ENCODE results near the gene NSFL1C.
A peak's percentile ranks its signal among the peaks of the same experiment; 100 is the strongest.

Gene NSFL1C

GRCh38 chr20:1484438-1485116, 17.9 kb upstream of the NSFL1C start:
- DNase-seq = no peak

DNA sequence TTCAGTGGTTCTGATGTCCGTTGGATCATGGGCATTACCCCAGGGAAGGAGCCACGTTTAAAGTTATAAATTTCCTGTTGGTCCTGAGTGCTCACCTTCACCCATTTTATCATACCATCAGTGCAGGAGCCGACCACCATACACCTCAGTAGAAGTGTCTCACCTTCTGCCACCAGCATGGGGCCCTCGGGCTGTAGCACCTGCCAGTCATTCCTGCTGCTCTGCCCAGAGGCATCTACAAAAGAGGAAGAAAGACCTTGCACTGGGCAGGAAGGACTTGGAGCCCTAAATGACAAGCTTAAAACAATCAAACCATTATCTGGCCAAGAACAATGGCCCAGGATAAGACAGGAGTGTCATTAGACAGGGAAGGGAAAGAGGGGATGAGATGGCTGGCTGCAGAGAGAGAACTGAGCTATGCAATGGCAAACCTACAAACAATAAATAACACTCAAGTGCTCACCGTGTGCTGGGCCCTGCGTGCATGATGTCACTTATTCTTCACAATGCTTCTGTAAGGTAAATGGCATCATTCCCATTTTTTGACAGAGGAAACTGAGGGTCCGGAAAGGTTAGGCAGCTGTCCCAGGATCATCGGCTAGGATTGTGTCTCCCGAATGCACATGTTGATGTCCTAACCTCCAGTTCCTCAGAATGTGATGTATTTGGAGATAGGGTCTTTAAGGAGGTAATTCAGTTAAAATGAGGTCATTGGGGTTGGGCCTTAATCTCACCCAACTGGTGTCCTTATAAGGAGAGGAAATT, 13.4 kb upstream of the NSFL1C start:
- DNase-seq = no peak

- DNase-seq = peak in 1 of 2 donors; percentile 42
These were observed 11.9 kb upstream of the NSFL1C start for GRCh38 chr20:1478566-1478965.

- DNase-seq = no peak
These were observed 11.3 kb upstream of the NSFL1C start for GRCh38 chr20:1477896-1478490.

- DNase-seq = no peak
These were observed 8.4 kb upstream of the NSFL1C start for GRCh38 chr20:1474817-1475603.

DNA sequence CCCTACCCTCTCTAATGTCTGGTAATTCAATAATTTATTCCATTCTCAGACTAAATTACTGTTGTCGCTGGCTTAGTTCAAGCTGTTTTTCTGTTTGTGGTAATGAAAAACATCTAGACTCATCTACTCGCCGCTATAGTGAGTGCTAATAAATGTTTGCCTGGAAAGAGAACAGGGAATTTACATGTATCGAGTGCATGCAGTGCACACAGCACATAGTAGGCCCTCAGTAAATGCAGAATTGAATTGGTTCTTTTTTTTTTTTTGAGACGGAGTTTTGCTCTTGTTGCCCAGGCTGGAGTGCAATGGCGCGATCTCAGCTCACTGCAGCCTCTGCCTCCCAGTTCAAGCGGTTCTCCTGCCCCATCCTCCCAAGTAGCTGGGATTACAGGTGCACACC, 7.7 kb upstream of the NSFL1C start:
- no peak for DNase-seq

DNA sequence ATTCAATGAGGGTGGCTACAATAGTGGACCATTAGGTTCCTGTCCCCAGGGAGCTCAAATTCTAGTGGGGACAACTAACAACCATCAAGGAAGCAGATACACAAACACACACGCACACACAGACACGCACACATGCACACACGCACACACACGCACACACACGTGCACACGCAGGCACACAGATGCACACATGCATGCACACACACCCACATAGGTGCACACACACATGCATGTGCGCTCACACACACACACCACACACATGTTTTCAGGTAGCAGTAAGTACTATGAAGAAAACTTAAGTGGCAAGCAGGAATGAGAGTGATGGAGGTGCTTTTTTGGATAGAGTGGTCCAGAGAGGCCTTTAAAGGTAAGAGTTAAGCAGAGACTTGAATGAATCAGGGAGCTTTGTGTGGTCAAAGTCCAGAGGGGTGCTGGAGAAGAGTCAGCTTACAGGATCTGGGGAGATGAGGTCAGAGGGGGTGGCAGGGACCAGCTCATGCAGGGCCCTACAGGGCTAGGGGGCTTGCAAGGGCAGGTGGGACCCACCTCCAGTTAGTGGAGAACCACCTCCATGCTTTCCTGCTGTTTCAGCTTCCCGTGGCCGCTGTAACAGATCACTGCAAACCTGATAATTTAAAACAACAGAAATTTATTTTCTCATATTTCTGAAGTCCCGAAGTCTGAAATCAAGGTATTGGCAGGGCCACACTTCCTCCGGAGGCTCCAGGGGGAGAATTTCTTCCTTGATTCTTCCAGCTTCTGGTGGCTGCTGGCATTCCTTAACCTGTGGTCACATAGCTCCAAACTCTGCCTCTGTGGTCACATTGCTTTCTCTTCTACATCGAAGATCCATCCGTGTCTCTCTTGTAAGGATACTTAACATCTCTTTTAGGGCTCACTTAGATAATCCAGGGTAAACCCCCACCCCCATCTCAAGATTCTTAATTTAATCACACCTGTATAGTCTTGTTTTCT, 6.9 kb upstream of the NSFL1C start:
- DNase-seq = no peak

DNA sequence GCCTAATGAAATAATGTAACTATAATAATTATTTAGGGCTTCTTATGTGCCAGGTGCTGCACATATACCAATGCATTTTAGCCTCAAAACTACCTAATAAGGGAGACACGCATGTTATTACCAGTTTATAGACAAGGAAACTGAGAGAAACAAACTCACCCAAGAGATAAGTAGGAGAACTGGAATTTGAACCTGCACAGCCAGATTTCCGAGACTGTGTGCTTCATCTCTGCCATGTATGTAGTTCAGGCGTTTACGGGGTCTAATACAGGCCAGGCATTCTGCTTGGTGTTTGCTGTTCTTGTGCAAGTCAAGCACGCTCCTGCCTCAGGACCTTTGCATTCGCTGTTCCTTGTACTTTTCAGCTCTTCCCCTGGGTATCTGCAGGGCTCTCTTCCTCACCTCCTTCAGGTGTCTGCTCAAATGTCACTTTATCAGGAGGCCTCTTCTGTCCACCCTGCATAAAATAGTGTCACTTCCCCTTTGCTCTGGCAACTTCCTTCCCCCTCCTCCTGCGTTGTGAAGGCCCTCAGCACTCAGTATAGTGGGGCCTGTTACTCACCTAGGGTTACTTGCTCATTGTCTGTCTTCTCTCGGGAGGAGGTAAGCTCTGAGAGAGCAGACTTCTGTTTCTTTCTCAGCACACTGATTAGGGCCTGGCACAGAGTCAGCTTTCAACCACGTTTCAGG, 6.1 kb upstream of the NSFL1C start:
- DNase-seq = peak in 1 of 2 donors; percentile 33

- no peak for DNase-seq
These were observed 4.6 kb upstream of the NSFL1C start for GRCh38 chr20:1471242-1471641.

GRCh38 chr20:1469925-1470571, 3.4 kb upstream of the NSFL1C start:
- DNase-seq = peak; percentile 68 to 98

- DNase-seq = no peak
These were observed 2.8 kb upstream of the NSFL1C start for GRCh38 chr20:1469306-1469905.

DNA sequence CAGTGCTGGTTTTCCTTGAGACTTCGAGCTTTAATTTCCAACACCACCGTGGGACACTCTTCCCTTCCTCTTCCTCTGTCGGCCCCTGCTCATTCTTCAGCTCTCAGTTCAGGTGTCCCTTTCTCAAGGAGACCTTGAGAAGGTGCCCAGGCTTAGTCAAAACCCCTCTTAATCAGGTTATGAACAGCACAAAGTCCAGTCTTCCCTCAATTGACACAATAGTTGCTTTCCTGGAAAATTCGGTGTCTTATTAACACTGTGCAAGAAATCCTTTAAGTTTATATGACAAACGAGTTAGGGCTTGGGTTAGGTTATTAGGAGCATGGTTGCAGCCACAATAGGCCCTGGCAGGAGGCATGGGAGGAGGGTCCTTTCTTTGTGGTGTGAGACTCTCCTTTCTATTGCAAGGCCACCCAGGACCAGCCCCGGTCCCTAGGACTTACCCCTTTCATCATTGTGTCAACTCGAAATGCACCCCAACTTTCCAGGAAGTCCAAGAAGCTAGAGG, 1.5 kb upstream of the NSFL1C start:
- no peak for DNase-seq

DNA sequence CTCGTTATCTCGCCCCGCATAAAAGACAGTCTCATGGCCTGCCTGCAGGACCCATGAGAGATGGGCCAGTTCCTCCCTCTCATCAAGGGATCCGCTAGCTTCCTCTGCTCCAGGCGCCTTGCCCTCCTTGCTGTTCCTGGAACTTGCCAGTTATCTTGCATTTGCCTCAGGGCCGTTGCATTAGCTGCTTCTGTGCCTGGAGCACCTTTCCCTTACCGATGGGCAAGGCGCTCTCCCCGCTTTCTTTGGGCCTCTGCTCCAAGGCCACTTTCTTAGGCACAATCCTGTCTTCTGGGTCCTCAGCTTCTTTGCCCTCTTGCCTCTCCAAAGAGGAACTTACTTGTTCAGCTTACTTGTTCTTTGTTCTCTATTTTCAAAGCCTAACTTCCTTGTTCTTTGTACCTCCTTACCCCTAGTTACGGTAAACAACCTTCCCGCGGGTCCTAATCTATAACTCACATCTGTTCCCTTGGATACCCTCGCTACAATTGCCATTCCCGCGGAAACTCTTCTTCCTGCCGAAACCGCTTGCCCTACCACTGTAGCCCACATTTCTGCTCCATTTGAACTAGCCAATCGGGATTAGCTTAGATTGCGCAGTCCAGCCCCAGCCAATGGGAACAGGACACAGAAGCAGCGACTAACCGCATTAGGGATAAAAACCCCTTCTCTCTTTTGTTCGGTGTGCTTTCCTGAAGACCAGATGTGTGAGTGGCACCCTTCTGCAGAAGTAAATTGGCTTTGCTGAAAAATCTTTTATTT, 887 bp upstream of the NSFL1C start:
- DNase-seq = peak; percentile 47 to 71

- no peak for DNase-seq
These were observed 369 bp upstream of the NSFL1C start for GRCh38 chr20:1467082-1467354.

DNA sequence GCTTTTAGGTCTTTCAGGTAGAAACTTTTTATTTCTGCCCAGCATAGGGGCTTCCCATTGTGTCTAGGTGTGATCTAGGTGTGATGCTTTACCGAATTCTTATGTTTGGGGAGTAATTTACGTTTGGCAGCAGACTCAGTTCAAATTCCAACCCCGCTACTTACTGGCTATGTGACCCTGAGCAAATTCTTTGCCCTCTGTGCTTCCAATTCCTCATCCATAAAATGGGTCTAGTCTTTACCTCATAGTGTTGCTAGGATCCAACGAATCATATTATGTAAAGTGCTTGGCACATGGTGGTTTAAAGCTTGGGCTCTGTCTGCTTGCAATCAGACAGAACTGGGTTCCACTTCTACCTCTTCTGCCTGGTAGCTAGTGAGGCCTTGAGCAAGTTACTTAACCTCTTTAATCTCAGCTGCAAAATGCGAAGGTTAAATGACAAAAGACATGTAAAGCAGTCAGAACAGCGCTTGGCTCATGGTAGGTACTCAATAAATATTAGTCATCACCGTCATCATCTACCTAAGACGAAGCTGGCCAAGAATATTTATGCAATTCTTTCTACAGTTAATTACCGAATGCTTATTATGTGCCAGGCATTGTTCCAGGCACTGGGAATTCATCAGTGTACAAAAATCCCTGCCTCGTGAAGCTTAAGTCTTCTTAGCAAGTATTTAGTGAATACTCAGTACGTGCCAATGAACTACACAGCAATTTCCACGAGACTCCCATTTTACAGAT, 1.0 kb downstream of the NSFL1C start:
- no peak for DNase-seq

DNA sequence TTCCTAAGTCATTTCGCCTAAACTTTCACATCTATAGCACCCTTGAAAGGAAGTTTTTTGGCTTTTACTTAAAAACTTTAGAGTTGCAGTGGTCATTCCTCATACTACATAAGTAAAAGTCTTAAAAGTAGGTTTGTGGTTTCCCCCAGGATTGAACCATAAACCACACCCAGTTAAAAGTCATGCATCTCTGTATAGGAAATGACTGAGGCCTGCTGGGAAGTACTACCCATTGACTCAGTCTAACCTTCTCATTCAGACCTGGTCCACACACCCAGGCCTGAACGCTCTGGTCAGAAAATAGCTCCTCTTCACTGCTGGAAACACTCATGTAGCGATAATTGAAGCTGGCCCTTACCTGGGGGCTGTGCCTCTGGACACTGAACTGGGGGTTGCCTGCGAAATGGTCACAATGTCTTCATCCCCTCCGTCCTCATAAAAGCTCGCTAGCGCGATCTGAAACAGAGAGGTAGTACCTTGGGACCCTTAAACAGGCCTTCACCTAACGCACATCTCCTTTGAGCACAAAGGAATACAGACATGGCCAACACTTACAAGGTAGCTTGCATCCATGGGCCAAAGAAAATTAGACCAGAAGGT, 2.6 kb downstream of the NSFL1C start:
- no peak for DNase-seq

GRCh38 chr20:1462834-1463233, 3.8 kb downstream of the NSFL1C start:
- DNase-seq = peak in 1 of 2 donors; percentile 21

- no peak for DNase-seq
These were observed 4.6 kb downstream of the NSFL1C start for GRCh38 chr20:1462001-1462400.

DNA sequence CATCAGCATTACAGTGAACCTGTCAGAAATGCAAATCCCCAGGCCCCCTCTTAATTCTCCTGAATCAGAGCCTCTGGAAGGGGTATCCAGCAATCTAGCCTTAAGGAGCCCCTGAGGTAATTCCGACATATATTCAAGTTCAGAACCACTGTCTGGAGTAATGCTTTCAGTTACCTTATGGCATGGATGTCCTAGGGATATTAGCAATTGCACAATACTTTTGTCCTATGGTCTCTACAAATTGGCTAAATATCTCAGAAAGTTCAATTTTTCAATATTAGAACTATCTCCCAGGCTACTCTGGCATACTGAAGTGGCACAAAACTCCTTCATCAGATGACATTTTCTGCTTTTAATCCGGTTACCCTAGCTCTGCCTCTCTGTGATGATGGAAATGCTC, 6.4 kb downstream of the NSFL1C start:
- DNase-seq = no peak

Data from inflammatory macrophage treated with lipopolysaccharide for 1 hour (primary cell).